Measurements from ENCODE around the gene C15orf40.

DNA sequence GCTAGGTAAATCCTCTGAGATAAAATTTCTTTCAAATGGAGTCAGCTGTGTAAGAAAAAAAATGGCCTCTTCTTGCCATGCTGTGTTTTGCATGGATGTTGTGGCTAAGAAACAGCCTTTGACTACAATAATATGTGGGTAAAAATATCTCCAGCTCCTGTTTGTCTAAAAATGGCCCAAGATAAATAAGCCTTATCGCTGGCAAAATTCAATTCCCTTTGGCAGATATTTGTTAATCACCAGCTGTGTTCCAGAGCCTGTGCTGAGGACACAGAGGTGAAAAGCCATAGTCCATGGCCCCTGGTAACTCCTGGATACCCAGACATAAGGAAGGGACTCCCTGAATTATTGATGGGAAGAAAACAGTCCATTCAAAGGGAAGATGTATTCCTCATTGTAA is 40.7 kb downstream of the C15orf40 start:
- TF ChIP-seq POLR2A (IDR thresholded peaks at IDR 0.05; ENCODE audit: low read length) (no peak), GATA1 (IDR thresholded peaks at IDR 0.05; ENCODE audit: low read depth, low read length) (no peak)
